GM12891 (cell line): ENCODE results near the gene KLHL7.
"Not testable (repeated sequence)": the region's sequence is repeated elsewhere in the genome, so short reads cannot be mapped to it uniquely, and the experiment has no call there.

Source experiments
- PAX5 ChIP-seq: IDR thresholded peaks from 2 replicates; pipeline ENCODE4 v1.6.1; 2011; ENCODE audit warnings: low read length, moderate library complexity, mild to moderate bottlenecking; ENCODE audit not compliant: insufficient read depth, severe bottlenecking
- POLR2A ChIP-seq: IDR thresholded peaks from 2 replicates; pipeline ENCODE4 v1.6.1; 2011; ENCODE audit warnings: low read depth, low read length, control low read depth
- POLR2AphosphoS5 ChIP-seq: IDR thresholded peaks from 2 replicates; pipeline ENCODE4 v1.6.1; 2011; ENCODE audit warnings: low read depth, low read length, control low read depth
- POU2F2 ChIP-seq: IDR thresholded peaks from 2 replicates; pipeline ENCODE4 v1.6.1; 2011; ENCODE audit warnings: low read depth, mild to moderate bottlenecking, control low read depth, low read length, moderate library complexity
- SPI1 ChIP-seq: IDR thresholded peaks from 2 replicates; pipeline ENCODE4 v1.6.1; 2011; ENCODE audit warnings: low read depth, low read length, control low read depth
- TAF1 ChIP-seq: IDR thresholded peaks from 2 replicates; pipeline ENCODE4 v1.6.1; 2011; ENCODE audit warnings: low read depth, low read length, control low read depth

DNA sequence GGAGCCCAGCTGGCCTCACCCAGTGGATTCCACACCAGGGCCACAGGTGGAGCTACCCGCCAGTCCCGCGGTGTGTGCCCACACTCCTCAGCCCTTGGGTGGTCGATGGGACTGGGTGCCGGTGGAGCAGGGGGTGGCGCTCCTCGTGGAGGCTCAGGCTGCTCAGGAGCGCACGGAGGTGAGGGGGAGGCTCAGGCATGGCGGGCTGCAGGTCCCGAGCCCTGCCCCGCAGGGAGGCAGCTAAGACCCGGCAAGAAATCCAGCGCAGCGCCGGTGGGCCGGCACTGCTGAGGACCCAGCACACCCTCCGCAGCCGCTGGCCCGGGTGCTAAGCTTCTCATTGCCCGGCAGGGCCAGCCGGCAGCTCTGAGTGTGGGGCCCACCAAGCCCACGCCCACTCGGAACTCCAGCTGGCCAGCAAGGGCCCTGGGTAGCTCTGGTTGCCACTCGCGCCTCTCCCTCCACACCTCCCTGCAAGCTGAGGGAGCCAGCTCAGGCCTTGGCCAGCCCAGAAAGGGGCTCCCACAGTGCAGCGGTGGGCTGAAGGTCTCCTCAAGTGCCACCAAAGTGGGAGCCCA is 88.2 kb downstream of the KLHL7 start:
- not testable (repeated sequence) for TF ChIP-seq TAF1, POLR2A, POLR2AphosphoS5, SPI1, POU2F2, PAX5
